Measurements from ENCODE around the gene KHDC3L. TPM values are rescaled to one million over a fixed set of nuclear protein-coding genes. Genes with fewer than 3 reads are reported as not detected.

Gene KHDC3L
- total and polyA plus RNA-seq, 10 of the 15 experiments (the other 5 are each of a cell fraction or from before 2014, with no cell fraction given) = not detected

- ChIA-PET SMC1A (ENCODE audit: uncharacterized antibody, unreplicated experiment) (interaction anchor here (0.6 kb wide), 1 partner anchor 783 kb away, joined by 3 read pairs; no protein-coding TSS in a partner anchor), CTCF (no interaction called here), POLR2A (no interaction called here), RAD21 (ENCODE audit: unreplicated experiment) (interaction anchor here (0.6 kb wide), 1 partner anchor 26 kb away, joined by 3 read pairs; no protein-coding TSS in a partner anchor)
- in situ Hi-C loops (cut with MboI) = no loop called here
- Histone ChIP-seq H2AFZ (ENCODE audit: control insufficient read depth, low read depth, low read length) (no peak overlapping the region), H3K4me1 (ENCODE audit: control insufficient read depth, insufficient read depth, low read length) (no peaks in the 10 kb centered on the region), H4K20me1 (ENCODE audit: control insufficient read depth, insufficient read depth) (no peaks in the 10 kb centered on the region), H3K27ac (ENCODE audit: control insufficient read depth, insufficient read depth) (no peak overlapping the region), H3K4me3 (no peak overlapping the region), H3K9ac (ENCODE audit: control insufficient read depth, insufficient read depth, low read length) (no peak overlapping the region), H3K36me3 (ENCODE audit: control insufficient read depth in 2 of 2, insufficient read depth in 2 of 2, low read length in 1 of 2) (no peaks in the 10 kb centered on the region), H3K27me3 (replicated peaks in 1 of 2; ENCODE audit: control insufficient read depth in 2 of 2, insufficient read depth in 2 of 2, low read length in 1 of 2) (0 out of 4 replicates have a peak, but pooled peaks cover 0 to 3% of the 10 kb centered on the region in 2 experiments), H3K4me2 (ENCODE audit: control insufficient read depth, insufficient read depth) (no peak overlapping the region), H3K79me2 (ENCODE audit: control insufficient read depth, insufficient read depth, low read length) (no peaks in the 10 kb centered on the region), H3K9me3 (replicated peaks; ENCODE audit: control insufficient read depth, insufficient read depth, low read length) (no peaks in the 10 kb centered on the region; the same call in 2 of the 3 replicates)
- FAIRE-seq = no peak
- no peak for DNase-seq (ENCODE audit: low read depth, low spot score)
- intact Hi-C loops (cut with micrococcal nuclease; ENCODE audit: unreplicated experiment) = no loop called here
- no peak for ATAC-seq
- 60% methylated on average over 10 of the region's 10 CpGs for WGBS (ENCODE audit: insufficient coverage, insufficient replicate concordance, low lambda C conversion rate, missing lambda C conversion rate)
- BruUV-seq (replicated peaks) = no TSS peak
- no peak for TF ChIP-seq SPI1 (IDR thresholded peaks at IDR 0.05; ENCODE audit: borderline replicate concordance, insufficient read depth, low read depth, low read length)
- TF ChIP-seq BHLHE40 (IDR thresholded peaks at IDR 0.05; ENCODE audit: borderline replicate concordance in 1 of 2, low read depth in 2 of 2, low read length in 1 of 2) = no peak
- TF ChIP-seq ZSCAN29 (IDR thresholded peaks at IDR 0.05) = no peak
- no peak for TF ChIP-seq BACH1 (IDR thresholded peaks at IDR 0.05; ENCODE audit: borderline replicate concordance)
- no peak for TF ChIP-seq STAT3 (IDR thresholded peaks at IDR 0.05; ENCODE audit: low read depth, low read length)
- no peak for TF ChIP-seq NR2C1 (IDR thresholded peaks at IDR 0.05)
- TF ChIP-seq, protein P1, sequence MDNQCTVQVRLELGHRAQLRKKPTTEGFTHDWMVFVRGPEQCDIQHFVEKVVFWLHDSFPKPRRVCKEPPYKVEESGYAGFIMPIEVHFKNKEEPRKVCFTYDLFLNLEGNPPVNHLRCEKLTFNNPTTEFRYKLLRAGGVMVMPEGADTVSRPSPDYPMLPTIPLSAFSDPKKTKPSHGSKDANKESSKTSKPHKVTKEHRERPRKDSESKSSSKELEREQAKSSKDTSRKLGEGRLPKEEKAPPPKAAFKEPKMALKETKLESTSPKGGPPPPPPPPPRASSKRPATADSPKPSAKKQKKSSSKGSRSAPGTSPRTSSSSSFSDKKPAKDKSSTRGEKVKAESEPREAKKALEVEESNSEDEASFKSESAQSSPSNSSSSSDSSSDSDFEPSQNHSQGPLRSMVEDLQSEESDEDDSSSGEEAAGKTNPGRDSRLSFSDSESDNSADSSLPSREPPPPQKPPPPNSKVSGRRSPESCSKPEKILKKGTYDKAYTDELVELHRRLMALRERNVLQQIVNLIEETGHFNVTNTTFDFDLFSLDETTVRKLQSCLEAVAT (IDR thresholded peaks at IDR 0.05) = no peak
- TF ChIP-seq MTA2 (IDR thresholded peaks at IDR 0.05; ENCODE audit: low read depth) = no peak
- no peak for TF ChIP-seq YBX1 (IDR thresholded peaks at IDR 0.05)
- TF ChIP-seq, protein P2, sequence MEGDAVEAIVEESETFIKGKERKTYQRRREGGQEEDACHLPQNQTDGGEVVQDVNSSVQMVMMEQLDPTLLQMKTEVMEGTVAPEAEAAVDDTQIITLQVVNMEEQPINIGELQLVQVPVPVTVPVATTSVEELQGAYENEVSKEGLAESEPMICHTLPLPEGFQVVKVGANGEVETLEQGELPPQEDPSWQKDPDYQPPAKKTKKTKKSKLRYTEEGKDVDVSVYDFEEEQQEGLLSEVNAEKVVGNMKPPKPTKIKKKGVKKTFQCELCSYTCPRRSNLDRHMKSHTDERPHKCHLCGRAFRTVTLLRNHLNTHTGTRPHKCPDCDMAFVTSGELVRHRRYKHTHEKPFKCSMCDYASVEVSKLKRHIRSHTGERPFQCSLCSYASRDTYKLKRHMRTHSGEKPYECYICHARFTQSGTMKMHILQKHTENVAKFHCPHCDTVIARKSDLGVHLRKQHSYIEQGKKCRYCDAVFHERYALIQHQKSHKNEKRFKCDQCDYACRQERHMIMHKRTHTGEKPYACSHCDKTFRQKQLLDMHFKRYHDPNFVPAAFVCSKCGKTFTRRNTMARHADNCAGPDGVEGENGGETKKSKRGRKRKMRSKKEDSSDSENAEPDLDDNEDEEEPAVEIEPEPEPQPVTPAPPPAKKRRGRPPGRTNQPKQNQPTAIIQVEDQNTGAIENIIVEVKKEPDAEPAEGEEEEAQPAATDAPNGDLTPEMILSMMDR (IDR thresholded peaks at IDR 0.05 in 2 of 3, conservative IDR thresholded peaks at IDR 0.05 in 1 of 3; ENCODE audit: control insufficient read depth in 2 of 3, extremely low read depth in 1 of 3, insufficient read depth in 1 of 3, low read depth in 3 of 3, low read length in 3 of 3) = no peak
- TF ChIP-seq POU2F2 (IDR thresholded peaks at IDR 0.05; ENCODE audit: borderline replicate concordance, low read depth, low read length) = no peak
- no peak for TF ChIP-seq RAD51 (IDR thresholded peaks at IDR 0.05)
- TF ChIP-seq PAX5 (IDR thresholded peaks at IDR 0.05; ENCODE audit: borderline replicate concordance, low read depth, low read length) = no peak
- TF ChIP-seq, protein P3, sequence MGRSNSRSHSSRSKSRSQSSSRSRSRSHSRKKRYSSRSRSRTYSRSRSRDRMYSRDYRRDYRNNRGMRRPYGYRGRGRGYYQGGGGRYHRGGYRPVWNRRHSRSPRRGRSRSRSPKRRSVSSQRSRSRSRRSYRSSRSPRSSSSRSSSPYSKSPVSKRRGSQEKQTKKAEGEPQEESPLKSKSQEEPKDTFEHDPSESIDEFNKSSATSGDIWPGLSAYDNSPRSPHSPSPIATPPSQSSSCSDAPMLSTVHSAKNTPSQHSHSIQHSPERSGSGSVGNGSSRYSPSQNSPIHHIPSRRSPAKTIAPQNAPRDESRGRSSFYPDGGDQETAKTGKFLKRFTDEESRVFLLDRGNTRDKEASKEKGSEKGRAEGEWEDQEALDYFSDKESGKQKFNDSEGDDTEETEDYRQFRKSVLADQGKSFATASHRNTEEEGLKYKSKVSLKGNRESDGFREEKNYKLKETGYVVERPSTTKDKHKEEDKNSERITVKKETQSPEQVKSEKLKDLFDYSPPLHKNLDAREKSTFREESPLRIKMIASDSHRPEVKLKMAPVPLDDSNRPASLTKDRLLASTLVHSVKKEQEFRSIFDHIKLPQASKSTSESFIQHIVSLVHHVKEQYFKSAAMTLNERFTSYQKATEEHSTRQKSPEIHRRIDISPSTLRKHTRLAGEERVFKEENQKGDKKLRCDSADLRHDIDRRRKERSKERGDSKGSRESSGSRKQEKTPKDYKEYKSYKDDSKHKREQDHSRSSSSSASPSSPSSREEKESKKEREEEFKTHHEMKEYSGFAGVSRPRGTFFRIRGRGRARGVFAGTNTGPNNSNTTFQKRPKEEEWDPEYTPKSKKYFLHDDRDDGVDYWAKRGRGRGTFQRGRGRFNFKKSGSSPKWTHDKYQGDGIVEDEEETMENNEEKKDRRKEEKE (IDR thresholded peaks at IDR 0.05) = no peak
- TF ChIP-seq RELB (IDR thresholded peaks at IDR 0.05; ENCODE audit: low read depth) = no peak
- no peak for TF ChIP-seq ZNF24 (IDR thresholded peaks at IDR 0.05)
- no peak for TF ChIP-seq JUND (IDR thresholded peaks at IDR 0.05; ENCODE audit: low read depth, low read length)
- no peak for TF ChIP-seq MEF2B (IDR thresholded peaks at IDR 0.05; ENCODE audit: partially characterized antibody, poor library complexity, severe bottlenecking)
These were observed 10.1 kb downstream of the KHDC3L start for GRCh38 chr6:73372516-73372915.

Data from GM12878 (cell line).